Trophoblast cell (in vitro differentiated cells and primary cell): ENCODE results near the gene PITPNM1.
A peak's percentile ranks its signal among the peaks of the same experiment; 100 is the strongest.

ENCODE experiments used
- DNase-seq, 2 donors: peaks; one replicate each; pipeline ENCODE4 v3.0.0-alpha.2; 2016
- H2AFZ ChIP-seq: 2 replicates; pipeline ENCODE4 v1.6.1; 2013; ENCODE audit warnings: low read length, moderate library complexity, mild to moderate bottlenecking; ENCODE audit not compliant: insufficient read depth, poor library complexity
- H2AK5ac ChIP-seq: 2 replicates; pipeline ENCODE4 v1.6.1; 2013; ENCODE audit warnings: mild to moderate bottlenecking, low read length
- H2BK120ac ChIP-seq: 2 replicates; pipeline ENCODE4 v1.6.1; 2013; ENCODE audit warnings: low read length, mild to moderate bottlenecking, moderate library complexity; ENCODE audit not compliant: insufficient read depth, poor library complexity
- H2BK12ac ChIP-seq: 2 replicates; pipeline ENCODE4 v1.6.1; 2013; ENCODE audit warnings: mild to moderate bottlenecking, low read length, moderate library complexity
- H2BK5ac ChIP-seq: 2 replicates; pipeline ENCODE4 v1.6.1; 2013; ENCODE audit warnings: low read length, low read depth, moderate library complexity, mild to moderate bottlenecking; ENCODE audit not compliant: poor library complexity
- H3K14ac ChIP-seq: 2 replicates; pipeline ENCODE4 v1.6.1; 2013; ENCODE audit warnings: mild to moderate bottlenecking, low read length
- H3K18ac ChIP-seq: 2 replicates; pipeline ENCODE4 v1.6.1; 2013; ENCODE audit warnings: mild to moderate bottlenecking, low read length
- H3K23ac ChIP-seq: 2 replicates; pipeline ENCODE4 v1.6.1; 2013; ENCODE audit warnings: low read length
- H3K27ac ChIP-seq: 2 replicates; pipeline ENCODE4 v1.5.1; 2013; ENCODE audit warnings: low read depth, mild to moderate bottlenecking, inconsistent platforms, low read length, moderate library complexity
- H3K27me3 ChIP-seq: 2 replicates; pipeline ENCODE4 v1.6.1; 2013; ENCODE audit warnings: inconsistent platforms, mild to moderate bottlenecking, low read length, moderate library complexity; ENCODE audit not compliant: insufficient read depth
- H3K36me3 ChIP-seq, 2 experiments: 1 replicate in 1 of 2; 2 replicates in 1 of 2; pipeline ENCODE4 v1.6.1; 2013; ENCODE audit warnings: low read length in 2 of 2, mild to moderate bottlenecking in 2 of 2, moderate library complexity in 1 of 2; ENCODE audit not compliant: insufficient read depth in 2 of 2, control insufficient read depth in 1 of 2
- H3K4ac ChIP-seq: 2 replicates; pipeline ENCODE4 v1.6.1; 2013; ENCODE audit warnings: low read depth, mild to moderate bottlenecking, low read length, moderate library complexity
- H3K4me1 ChIP-seq, 2 experiments: 1 replicate in 1 of 2; 2 replicates in 1 of 2; pipeline ENCODE4 v1.6.1; 2013; ENCODE audit warnings: low read length in 2 of 2, mild to moderate bottlenecking in 2 of 2, moderate library complexity in 1 of 2; ENCODE audit not compliant: insufficient read depth in 2 of 2, control insufficient read depth in 1 of 2
- H3K4me2 ChIP-seq: 2 replicates; pipeline ENCODE4 v1.6.1; 2013; ENCODE audit warnings: inconsistent platforms, mild to moderate bottlenecking, low read length, moderate library complexity
- H3K4me3 ChIP-seq: 2 replicates; pipeline ENCODE4 v1.5.1; 2013; ENCODE audit warnings: mild to moderate bottlenecking, low read depth, low read length, inconsistent platforms
- H3K79me1 ChIP-seq: one replicate; pipeline ENCODE4 v1.6.1; 2013; ENCODE audit warnings: low read length
- H3K79me2 ChIP-seq: 2 replicates; pipeline ENCODE4 v1.6.1; 2013; ENCODE audit warnings: low read length, mild to moderate bottlenecking; ENCODE audit not compliant: control insufficient read depth, insufficient read depth, poor library complexity
- H3K9ac ChIP-seq: 2 replicates; pipeline ENCODE4 v1.6.1; 2013; ENCODE audit warnings: mild to moderate bottlenecking, low read length
- H3K9me3 ChIP-seq: 2 replicates; pipeline ENCODE4 v1.6.1; 2013; ENCODE audit warnings: low read depth, mild to moderate bottlenecking, control low read depth, inconsistent platforms, low read length; ENCODE audit not compliant: insufficient read depth
- H4K12ac ChIP-seq: 2 replicates; pipeline ENCODE4 v1.6.1; 2013; ENCODE audit warnings: low read depth, mild to moderate bottlenecking, low read length, moderate library complexity
- H4K8ac ChIP-seq: 2 replicates; pipeline ENCODE4 v1.6.1; 2013; ENCODE audit warnings: low read depth, mild to moderate bottlenecking, low read length, moderate library complexity
- H4K91ac ChIP-seq: one replicate; pipeline ENCODE4 v1.6.1; 2013; ENCODE audit warnings: low read depth, mild to moderate bottlenecking, low read length, moderate library complexity
- WGBS: extraction: QIAGEN DNeasy Blood & Tissue Kit; methylation state at CpG from one replicate; pipeline ENCODE4 v1.1.7; 2013; ENCODE audit warnings: missing lambda C conversion rate; ENCODE audit not compliant: insufficient read length, insufficient coverage; ENCODE audit errors: extremely low coverage; 5-methylcytosine and 5-hydroxymethylcytosine counted together

PITPNM1 gene

GRCh38 chr11:67457453-67457852 lies 47.7 kb downstream of the PITPNM1 start:
- no peak overlapping the region for H3K14ac ChIP-seq
- H4K91ac ChIP-seq: no peak overlapping the region
- peaks cover 2% of the 10 kb centered on the region for H3K9me3 ChIP-seq
- no peak overlapping the region for H2BK5ac ChIP-seq
- H3K4me1 ChIP-seq: no peaks in the 10 kb centered on the region
- H3K9ac ChIP-seq: no peak overlapping the region
- H3K79me1 ChIP-seq: no peaks in the 10 kb centered on the region
- H2BK120ac ChIP-seq: no peak overlapping the region
- H4K8ac ChIP-seq: no peak overlapping the region
- H3K4me3 ChIP-seq: peak overlapping the region; percentile 10
- H3K18ac ChIP-seq: no peak overlapping the region
- H3K36me3 ChIP-seq: no peaks in the 10 kb centered on the region
- no peak overlapping the region for H2BK12ac ChIP-seq
- H3K27me3 ChIP-seq: no peaks in the 10 kb centered on the region
- no peak overlapping the region for H3K4ac ChIP-seq
- no peak overlapping the region for H2AFZ ChIP-seq
- no peak overlapping the region for H2AK5ac ChIP-seq
- H4K12ac ChIP-seq: no peak overlapping the region
- H3K23ac ChIP-seq: no peak overlapping the region
- H3K4me2 ChIP-seq: no peak overlapping the region
- no CpG with 5 or more reads among the region's 12 CpGs for WGBS
- no peaks in the 10 kb centered on the region for H3K79me2 ChIP-seq
- no peak for DNase-seq
- H3K27ac ChIP-seq: no peak overlapping the region

- H3K9me3 ChIP-seq: peaks cover 4% of the 10 kb centered on the region
- no peak overlapping the region for H3K18ac ChIP-seq
- no peaks in the 10 kb centered on the region for H3K79me1 ChIP-seq
- no CpG with 5 or more reads among the region's 25 CpGs for WGBS
- no peak overlapping the region for H2BK12ac ChIP-seq
- H3K27me3 ChIP-seq: no peaks in the 10 kb centered on the region
- H2BK120ac ChIP-seq: no peak overlapping the region
- no peak overlapping the region for H3K14ac ChIP-seq
- H2BK5ac ChIP-seq: no peak overlapping the region
- no peak for DNase-seq
- H4K12ac ChIP-seq: no peak overlapping the region
- no peak overlapping the region for H2AFZ ChIP-seq
- H3K27ac ChIP-seq: no peak overlapping the region
- no peak overlapping the region for H4K8ac ChIP-seq
- no peaks in the 10 kb centered on the region for H3K79me2 ChIP-seq
- no peak overlapping the region for H3K4me3 ChIP-seq
- H2AK5ac ChIP-seq: no peak overlapping the region
- H3K36me3 ChIP-seq: no peaks in the 10 kb centered on the region
- no peak overlapping the region for H3K9ac ChIP-seq
- H4K91ac ChIP-seq: no peak overlapping the region
- no peak overlapping the region for H3K4ac ChIP-seq
- H3K4me2 ChIP-seq: no peak overlapping the region
- no peaks in the 10 kb centered on the region for H3K4me1 ChIP-seq
- no peak overlapping the region for H3K23ac ChIP-seq
These were observed 49.0 kb downstream of the PITPNM1 start for GRCh38 chr11:67456068-67456705.

GRCh38 chr11:67455054-67455453 lies 50.1 kb downstream of the PITPNM1 start, which contains the start of gene CABP4:
TSS of gene CABP4 (plus strand) at chr11:67455354. CDS start at chr11:67455424, 70 bp downstream.
- H3K9ac ChIP-seq: no peak within 1 kb of the TSS
- peaks cover 4% of the 10 kb centered on the region for H3K9me3 ChIP-seq
- H2BK12ac ChIP-seq: no peak within 1 kb of the TSS
- H2AFZ ChIP-seq: no peak within 1 kb of the TSS
- no peak within 1 kb of the TSS for H3K27ac ChIP-seq
- WGBS: no CpG with 5 or more reads among the region's 3 CpGs
- no peak within 1 kb of the TSS for H3K18ac ChIP-seq
- H3K4ac ChIP-seq: no peak within 1 kb of the TSS
- no peak within 1 kb of the TSS for H4K12ac ChIP-seq
- no peaks in the 10 kb centered on the region for H3K4me1 ChIP-seq
- no peak within 1 kb of the TSS for H3K4me3 ChIP-seq
- no peak within 1 kb of the TSS for H2BK120ac ChIP-seq
- no peak within 1 kb of the TSS for H2AK5ac ChIP-seq
- H3K36me3 ChIP-seq: no peaks in the 10 kb centered on the region
- H3K4me2 ChIP-seq: no peak within 1 kb of the TSS
- H4K8ac ChIP-seq: no peak within 1 kb of the TSS
- H2BK5ac ChIP-seq: no peak within 1 kb of the TSS
- H3K23ac ChIP-seq: no peak within 1 kb of the TSS
- no peak within 1 kb of the TSS for H3K14ac ChIP-seq
- H3K27me3 ChIP-seq: no peaks in the 10 kb centered on the region
- H3K79me1 ChIP-seq: no peaks in the 10 kb centered on the region
- DNase-seq: no peak
- H4K91ac ChIP-seq: no peak within 1 kb of the TSS
- H3K79me2 ChIP-seq: no peaks in the 10 kb centered on the region

GRCh38 chr11:67453816-67454732 lies 51.1 kb downstream of the PITPNM1 start:
- Histone ChIP-seq H3K18ac (no peak overlapping the region), H4K91ac (no peak overlapping the region), H4K12ac (no peak overlapping the region), H3K9me3 (peaks cover 4% of the 10 kb centered on the region), H3K27ac (no peak overlapping the region), H3K4ac (no peak overlapping the region), H3K79me2 (no peaks in the 10 kb centered on the region), H2AFZ (no peak overlapping the region), H3K9ac (no peak overlapping the region), H3K4me2 (no peak overlapping the region), H2BK12ac (no peak overlapping the region), H3K14ac (no peak overlapping the region), H3K27me3 (no peaks in the 10 kb centered on the region), H2BK5ac (no peak overlapping the region), H3K79me1 (no peaks in the 10 kb centered on the region), H3K36me3 (no peaks in the 10 kb centered on the region), H3K4me1 (no peaks in the 10 kb centered on the region), H4K8ac (no peak overlapping the region), H3K4me3 (no peak overlapping the region), H2BK120ac (no peak overlapping the region), H3K23ac (no peak overlapping the region), H2AK5ac (no peak overlapping the region)
- no CpG with 5 or more reads among the region's 21 CpGs for WGBS
- DNase-seq: no peak
